HepG2 (cell line): ENCODE measurements around the gene CDC6. TPM values are rescaled to one million over a fixed set of nuclear protein-coding genes. Genes with fewer than 3 reads are reported as not detected.

ENCODE experiments used
- BORCS8-MEF2B ChIP-seq: sonication (generic); formaldehyde crosslinking; IDR thresholded peaks from 2 replicates; pipeline ENCODE4 v1.8.0; 2022; ENCODE audit warnings: mild to moderate bottlenecking, missing genetic modification reagents
- DNMT1 ChIP-seq: sonication (generic); formaldehyde crosslinking; IDR thresholded peaks from 2 replicates; pipeline ENCODE4 v1.5.1; 2020; ENCODE audit warnings: mild to moderate bottlenecking, missing genetic modification reagents
- FOXA3 ChIP-seq: IDR thresholded peaks from 2 replicates; pipeline ENCODE4 v1.6.1; 2016; ENCODE audit warnings: missing genetic modification reagents, missing compliant biosample characterization
- HDAC6 ChIP-seq: fragments of 200-600 bp; sonication (generic); IDR thresholded peaks from 2 replicates; pipeline ENCODE4 v1.7.0; 2017; ENCODE audit warnings: mild to moderate bottlenecking, antibody characterized with exemption, low read length, low read depth
- MTA1 ChIP-seq: sonication (generic); formaldehyde crosslinking; IDR thresholded peaks from 2 replicates; pipeline ENCODE4 v1.4.0; 2020; ENCODE audit warnings: missing genetic modification reagents, mild to moderate bottlenecking, borderline replicate concordance
- MXD4 ChIP-seq: IDR thresholded peaks from 2 replicates; pipeline ENCODE4 v1.6.1; 2016; ENCODE audit warnings: mild to moderate bottlenecking, missing biosample characterization, missing genetic modification reagents
- NCOA1 ChIP-seq: sonication (generic); formaldehyde crosslinking; IDR thresholded peaks from 2 replicates; pipeline ENCODE4 v1.9.0; 2021; ENCODE audit warnings: missing genetic modification reagents
- NKX3-1 ChIP-seq: sonication (generic); formaldehyde crosslinking; IDR thresholded peaks from 2 replicates; pipeline ENCODE4 v1.5.0; 2020; ENCODE audit warnings: missing genetic modification reagents
- NR2F6 ChIP-seq, 2 experiments: IDR thresholded peaks; 2 replicates each; pipeline ENCODE4 v1.6.1; 2016; ENCODE audit warnings: antibody characterized with exemption in 1 of 2, mild to moderate bottlenecking in 1 of 2
- PCBP2 ChIP-seq: fragments of 200-400 bp; formaldehyde crosslinking; optimal IDR thresholded peaks from 2 replicates; pipeline ENCODE3; 2018; ENCODE audit warnings: low read length, low read depth; ENCODE audit not compliant: poor library complexity, severe bottlenecking
- RARA ChIP-seq: IDR thresholded peaks from 2 replicates; pipeline ENCODE4 v1.6.1; 2016; ENCODE audit warnings: missing genetic modification reagents, missing compliant biosample characterization
- REPIN1 ChIP-seq: sonication (generic); formaldehyde crosslinking; IDR thresholded peaks from 2 replicates; pipeline ENCODE4 v1.8.0; 2022; ENCODE audit warnings: missing genetic modification reagents, low read depth, mild to moderate bottlenecking, borderline replicate concordance
- SRF ChIP-seq: IDR thresholded peaks from 2 replicates; pipeline ENCODE4 v1.6.1; 2011; ENCODE audit warnings: mild to moderate bottlenecking, low read depth, low read length, moderate library complexity
- TCF7 ChIP-seq: sonication (generic); IDR thresholded peaks from 2 replicates; pipeline ENCODE4 v1.6.1; 2016; ENCODE audit warnings: antibody characterized with exemption, low read depth
- ZC3H13 ChIP-seq: sonication (generic); formaldehyde crosslinking; IDR thresholded peaks from 2 replicates; pipeline ENCODE4 v1.8.1; 2023; ENCODE audit warnings: mild to moderate bottlenecking, missing genetic modification reagents, moderate library complexity
- ZFP41 ChIP-seq: sonication (generic); formaldehyde crosslinking; IDR thresholded peaks from 2 replicates; pipeline ENCODE4 v1.4.0; 2020; ENCODE audit warnings: mild to moderate bottlenecking, missing genetic modification reagents, borderline replicate concordance
- ZNF432 ChIP-seq: sonication (generic); formaldehyde crosslinking; IDR thresholded peaks from 2 replicates; pipeline ENCODE4 v1.5.0; 2020; ENCODE audit warnings: missing genetic modification reagents, mild to moderate bottlenecking, borderline replicate concordance
- ZNF577 ChIP-seq: sonication (generic); formaldehyde crosslinking; IDR thresholded peaks from 2 replicates; pipeline ENCODE4 v1.4.0; 2020; ENCODE audit warnings: mild to moderate bottlenecking, low read depth, missing genetic modification reagents, borderline replicate concordance
- ZNF605 ChIP-seq: sonication (generic); formaldehyde crosslinking; IDR thresholded peaks from 2 replicates; pipeline ENCODE4 v1.8.0; 2022; ENCODE audit warnings: mild to moderate bottlenecking, missing genetic modification reagents
- ZNF75D ChIP-seq: sonication (generic); formaldehyde crosslinking; IDR thresholded peaks from 2 replicates; pipeline ENCODE4 v1.8.1; 2023; ENCODE audit warnings: missing genetic modification reagents, mild to moderate bottlenecking, borderline replicate concordance
- ZNF775 ChIP-seq: sonication (generic); formaldehyde crosslinking; IDR thresholded peaks from 2 replicates; pipeline ENCODE4 v1.4.0; 2020; ENCODE audit warnings: missing genetic modification reagents, mild to moderate bottlenecking, moderate library complexity, borderline replicate concordance
- polyA plus RNA-seq, 8 experiments: library from polyadenylated mRNA; depleted of rRNA in 3 of 8; stranded (reverse) in 7 of 8; unstranded in 1 of 8; fragments of >200 nt; fragmentation: Illumina TruSeq in 4 of 8; extraction: Trizol in 4 of 8; gene quantifications; 2 replicates each; pipeline versions ENCODE4 v1.2.1 to v1.2.3, GENCODE V29; 2011 to 2016; ENCODE audit warnings: low read depth in 4 of 8, missing spikeins in 1 of 8, mixed read lengths in 1 of 8; ENCODE audit not compliant: insufficient read depth in 1 of 8
- total RNA-seq, 5 experiments: library from RNA; depleted of rRNA; stranded (reverse); fragments of >200 nt; fragmentation: Illumina TruSeq; extraction: Trizol; gene quantifications; 2 replicates each; pipeline ENCODE4 v1.2.3, GENCODE V29; 2016; ENCODE audit warnings: low read depth in 1 of 5
- TF ChIP-seq, protein P1 (sequence below): sonication (generic); formaldehyde crosslinking; IDR thresholded peaks from 2 replicates; pipeline ENCODE4 v1.8.1; 2023; ENCODE audit warnings: mild to moderate bottlenecking, moderate library complexity, missing genetic modification reagents
- TF ChIP-seq, protein P2 (sequence below): fragments of 450-650 bp; IDR thresholded peaks from 2 replicates; pipeline ENCODE4 v1.6.1; 2016
- TF ChIP-seq, protein P3 (sequence below): sonication (generic); formaldehyde crosslinking; IDR thresholded peaks from 2 replicates; pipeline ENCODE4 v1.5.1; 2020; ENCODE audit warnings: missing genetic modification reagents, mild to moderate bottlenecking, borderline replicate concordance
- TF ChIP-seq, protein P4 (sequence below): sonication (generic); formaldehyde crosslinking; IDR thresholded peaks from 2 replicates; pipeline ENCODE4 v1.5.0; 2020; ENCODE audit warnings: mild to moderate bottlenecking, low read depth, missing genetic modification reagents, borderline replicate concordance

Gene CDC6
- total and polyA plus RNA-seq, 2 of the 13 experiments (the other 11 are each of a cell fraction or from before 2014, with no cell fraction given) = 17.4 to 114 TPM

- TF ChIP-seq, protein P1, sequence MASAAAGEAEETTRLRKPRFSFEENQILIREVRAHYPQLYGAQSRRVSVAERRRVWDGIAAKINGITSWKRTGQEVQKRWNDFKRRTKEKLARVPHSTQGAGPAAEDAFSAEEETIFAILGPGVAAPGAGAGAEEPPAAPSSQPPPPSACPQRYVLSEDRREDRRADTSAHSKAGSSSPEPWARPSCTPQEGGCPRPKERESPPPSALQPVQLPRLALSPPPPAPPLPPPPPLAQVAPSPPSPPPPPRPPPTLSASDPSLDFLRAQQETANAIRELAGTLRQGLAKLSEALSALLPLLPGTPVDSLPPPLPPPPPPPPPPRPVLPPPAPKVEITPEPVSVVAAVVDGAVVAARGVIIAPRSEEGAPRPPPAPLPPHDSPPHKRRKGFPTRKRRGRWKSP = 0 out of 2 replicates have a peak, but pooled peaks have one; percentile 24
- TF ChIP-seq MXD4 (CRISPR knock-in tag) = peak; percentile 56; the same call in 1 of the 2 replicates
- TF ChIP-seq, protein P2, sequence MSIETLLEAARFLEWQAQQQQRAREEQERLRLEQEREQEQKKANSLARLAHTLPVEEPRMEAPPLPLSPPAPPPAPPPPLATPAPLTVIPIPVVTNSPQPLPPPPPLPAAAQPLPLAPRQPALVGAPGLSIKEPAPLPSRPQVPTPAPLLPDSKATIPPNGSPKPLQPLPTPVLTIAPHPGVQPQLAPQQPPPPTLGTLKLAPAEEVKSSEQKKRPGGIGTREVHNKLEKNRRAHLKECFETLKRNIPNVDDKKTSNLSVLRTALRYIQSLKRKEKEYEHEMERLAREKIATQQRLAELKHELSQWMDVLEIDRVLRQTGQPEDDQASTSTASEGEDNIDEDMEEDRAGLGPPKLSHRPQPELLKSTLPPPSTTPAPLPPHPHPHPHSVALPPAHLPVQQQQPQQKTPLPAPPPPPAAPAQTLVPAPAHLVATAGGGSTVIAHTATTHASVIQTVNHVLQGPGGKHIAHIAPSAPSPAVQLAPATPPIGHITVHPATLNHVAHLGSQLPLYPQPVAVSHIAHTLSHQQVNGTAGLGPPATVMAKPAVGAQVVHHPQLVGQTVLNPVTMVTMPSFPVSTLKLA = no peak; the same call in 1 of the 2 replicates
- TF ChIP-seq ZNF577 (CRISPR knock-in tag) = no peak
- TF ChIP-seq BORCS8-MEF2B = no peak
- TF ChIP-seq ZNF432 (CRISPR knock-in tag) = no peak
- TF ChIP-seq, protein P3, sequence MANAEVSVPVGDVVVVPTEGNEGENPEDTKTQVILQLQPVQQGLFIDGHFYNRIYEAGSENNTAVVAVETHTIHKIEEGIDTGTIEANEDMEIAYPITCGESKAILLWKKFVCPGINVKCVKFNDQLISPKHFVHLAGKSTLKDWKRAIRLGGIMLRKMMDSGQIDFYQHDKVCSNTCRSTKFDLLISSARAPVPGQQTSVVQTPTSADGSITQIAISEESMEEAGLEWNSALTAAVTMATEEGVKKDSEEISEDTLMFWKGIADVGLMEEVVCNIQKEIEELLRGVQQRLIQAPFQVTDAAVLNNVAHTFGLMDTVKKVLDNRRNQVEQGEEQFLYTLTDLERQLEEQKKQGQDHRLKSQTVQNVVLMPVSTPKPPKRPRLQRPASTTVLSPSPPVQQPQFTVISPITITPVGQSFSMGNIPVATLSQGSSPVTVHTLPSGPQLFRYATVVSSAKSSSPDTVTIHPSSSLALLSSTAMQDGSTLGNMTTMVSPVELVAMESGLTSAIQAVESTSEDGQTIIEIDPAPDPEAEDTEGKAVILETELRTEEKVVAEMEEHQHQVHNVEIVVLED (CRISPR knock-in tag) = peak; percentile 77
- TF ChIP-seq ZNF75D = no peak
- no peak for TF ChIP-seq SRF
- TF ChIP-seq PCBP2 = no peak
- no peak for TF ChIP-seq NR2F6 (IDR thresholded peaks at IDR 0.05)
- TF ChIP-seq NR2F6 (CRISPR knock-in tag; IDR thresholded peaks at IDR 0.05) = peak; percentile 41
- TF ChIP-seq TCF7 = no peak
- TF ChIP-seq ZC3H13 (CRISPR knock-in tag) = peak; percentile 84
- TF ChIP-seq HDAC6 = no peak
- TF ChIP-seq DNMT1 (CRISPR knock-in tag) = peak; percentile 54; the same call in 1 of the 2 replicates
- peak; percentile 88; the same call in 1 of the 2 replicates for TF ChIP-seq MTA1
- TF ChIP-seq NCOA1 = no peak
- TF ChIP-seq ZFP41 (CRISPR knock-in tag) = no peak
- no peak for TF ChIP-seq ZNF605 (CRISPR knock-in tag)
- peak; percentile 70 for TF ChIP-seq FOXA3 (CRISPR knock-in tag)
- 0 out of 2 replicates have a peak, but pooled peaks have one; percentile 17 for TF ChIP-seq REPIN1 (CRISPR knock-in tag)
- no peak for TF ChIP-seq NKX3-1 (CRISPR knock-in tag)
- peak; percentile 89 for TF ChIP-seq RARA (CRISPR knock-in tag)
- no peak for TF ChIP-seq ZNF775
- TF ChIP-seq, protein P4, sequence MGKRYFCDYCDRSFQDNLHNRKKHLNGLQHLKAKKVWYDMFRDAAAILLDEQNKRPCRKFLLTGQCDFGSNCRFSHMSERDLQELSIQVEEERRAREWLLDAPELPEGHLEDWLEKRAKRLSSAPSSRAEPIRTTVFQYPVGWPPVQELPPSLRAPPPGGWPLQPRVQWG (CRISPR knock-in tag) = no peak
These were observed 53.5 kb downstream of the CDC6 start (continued) for GRCh38 chr17:40340880-40341807.
